ENCODE measurements around the gene CAPN5.
A peak's percentile ranks its signal among the peaks of the same experiment; 100 is the strongest.

The CAPN5 gene

DNA sequence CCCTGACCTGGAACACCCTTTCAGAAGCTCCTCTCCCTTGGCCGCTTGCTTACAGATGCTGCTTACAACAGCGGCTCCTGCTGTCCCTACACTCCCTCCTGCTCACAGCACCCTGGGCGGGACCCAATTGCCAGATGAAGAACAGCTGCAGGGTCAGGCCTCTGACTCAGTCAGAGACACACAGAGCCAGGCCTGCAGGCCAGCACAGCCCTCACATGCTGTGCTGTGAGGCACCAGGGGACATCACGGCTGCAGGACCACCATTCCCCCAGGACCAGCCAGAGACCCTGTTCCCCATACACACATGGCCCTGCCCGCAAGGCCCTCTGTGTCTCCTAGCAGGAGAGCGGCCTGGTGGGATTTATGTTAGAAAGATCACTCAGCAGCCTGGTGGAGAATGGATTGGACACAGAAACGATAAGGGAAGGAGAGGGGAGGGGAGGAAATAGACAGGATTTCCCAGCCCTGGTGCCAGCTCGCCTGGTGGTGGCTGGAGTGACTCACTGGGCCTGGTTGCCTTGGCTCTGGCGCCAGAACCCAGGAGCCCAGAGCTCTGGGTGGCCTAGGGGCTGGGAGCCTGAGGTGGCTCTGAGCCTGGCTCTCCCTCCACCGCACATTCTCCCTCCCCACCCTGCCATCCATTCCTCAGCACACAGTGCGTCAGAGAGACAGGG is 6.7 kb downstream of the CAPN5 start:
- TF ChIP-seq, protein P1, sequence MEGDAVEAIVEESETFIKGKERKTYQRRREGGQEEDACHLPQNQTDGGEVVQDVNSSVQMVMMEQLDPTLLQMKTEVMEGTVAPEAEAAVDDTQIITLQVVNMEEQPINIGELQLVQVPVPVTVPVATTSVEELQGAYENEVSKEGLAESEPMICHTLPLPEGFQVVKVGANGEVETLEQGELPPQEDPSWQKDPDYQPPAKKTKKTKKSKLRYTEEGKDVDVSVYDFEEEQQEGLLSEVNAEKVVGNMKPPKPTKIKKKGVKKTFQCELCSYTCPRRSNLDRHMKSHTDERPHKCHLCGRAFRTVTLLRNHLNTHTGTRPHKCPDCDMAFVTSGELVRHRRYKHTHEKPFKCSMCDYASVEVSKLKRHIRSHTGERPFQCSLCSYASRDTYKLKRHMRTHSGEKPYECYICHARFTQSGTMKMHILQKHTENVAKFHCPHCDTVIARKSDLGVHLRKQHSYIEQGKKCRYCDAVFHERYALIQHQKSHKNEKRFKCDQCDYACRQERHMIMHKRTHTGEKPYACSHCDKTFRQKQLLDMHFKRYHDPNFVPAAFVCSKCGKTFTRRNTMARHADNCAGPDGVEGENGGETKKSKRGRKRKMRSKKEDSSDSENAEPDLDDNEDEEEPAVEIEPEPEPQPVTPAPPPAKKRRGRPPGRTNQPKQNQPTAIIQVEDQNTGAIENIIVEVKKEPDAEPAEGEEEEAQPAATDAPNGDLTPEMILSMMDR (conservative IDR thresholded peaks at IDR 0.05; ENCODE audit: low read length) = peak; percentile 51
- TF ChIP-seq EZH2phosphoT487 (IDR thresholded peaks at IDR 0.05; ENCODE audit: borderline replicate concordance) = no peak
- H2AFZ ChIP-seq (ENCODE audit: low read length) = no peak overlapping the region
- H3K9me2 ChIP-seq (replicated peaks; ENCODE audit: low read depth, low read length) = no peaks in the 10 kb centered on the region
- no peaks in the 10 kb centered on the region for H3K36me3 ChIP-seq (ENCODE audit: insufficient read depth, low read length)
- peak overlapping the region; percentile 75 for H3K4me2 ChIP-seq (ENCODE audit: low read depth, low read length, poor library complexity, severe bottlenecking)
- H3K9ac ChIP-seq (ENCODE audit: low read depth, low read length, poor library complexity, severe bottlenecking) = peak overlapping the region; percentile 80
- H3K27me3 ChIP-seq (ENCODE audit: insufficient read depth, low read length, poor library complexity, severe bottlenecking) = no peaks in the 10 kb centered on the region
- H3K4me1 ChIP-seq (ENCODE audit: insufficient read depth, low read length, poor library complexity, severe bottlenecking) = peaks cover 75% of the 10 kb centered on the region
- no peaks in the 10 kb centered on the region for H3F3A ChIP-seq (ENCODE audit: low read depth)
- no peaks in the 10 kb centered on the region for H3K9me3 ChIP-seq (ENCODE audit: insufficient read depth, low read depth, low read length)
- no peaks in the 10 kb centered on the region for H4K20me1 ChIP-seq (ENCODE audit: insufficient read depth, low read length, poor library complexity, severe bottlenecking)
- peak overlapping the region; percentile 60 for H3K4me3 ChIP-seq (ENCODE audit: low read length, poor library complexity, severe bottlenecking)
- H3K79me2 ChIP-seq (ENCODE audit: insufficient read depth, low read length) = peaks cover 39% of the 10 kb centered on the region

- TF ChIP-seq, protein P1 (conservative IDR thresholded peaks at IDR 0.05; ENCODE audit: low read length) = no peak
- Histone ChIP-seq H3K27me3 (ENCODE audit: insufficient read depth, low read length, poor library complexity, severe bottlenecking) (no peaks in the 10 kb centered on the region), H3K4me3 (ENCODE audit: low read length, poor library complexity, severe bottlenecking) (peak overlapping the region; percentile 60), H3K36me3 (ENCODE audit: insufficient read depth, low read length) (no peaks in the 10 kb centered on the region), H3K4me1 (ENCODE audit: insufficient read depth, low read length, poor library complexity, severe bottlenecking) (peaks cover 70% of the 10 kb centered on the region), H3K9ac (ENCODE audit: low read depth, low read length, poor library complexity, severe bottlenecking) (peak overlapping the region; percentile 80), H3K4me2 (ENCODE audit: low read depth, low read length, poor library complexity, severe bottlenecking) (peak overlapping the region; percentile 75), H2AFZ (ENCODE audit: low read length) (no peak overlapping the region), H3K9me2 (replicated peaks; ENCODE audit: low read depth, low read length) (no peaks in the 10 kb centered on the region), H3F3A (ENCODE audit: low read depth) (no peaks in the 10 kb centered on the region), H3K9me3 (ENCODE audit: insufficient read depth, low read depth, low read length) (no peaks in the 10 kb centered on the region), H3K79me2 (ENCODE audit: insufficient read depth, low read length) (peaks cover 32% of the 10 kb centered on the region), H4K20me1 (ENCODE audit: insufficient read depth, low read length, poor library complexity, severe bottlenecking) (no peaks in the 10 kb centered on the region)
These were observed 7.4 kb downstream of the CAPN5 start for GRCh38 chr11:77074205-77074604.

GRCh38 chr11:77074626-77075221 is 8.0 kb downstream of the CAPN5 start:
- no peak overlapping the region for H3K4me3 ChIP-seq (ENCODE audit: low read length, poor library complexity, severe bottlenecking)
- H3K4me1 ChIP-seq (ENCODE audit: insufficient read depth, low read length, poor library complexity, severe bottlenecking) = peaks cover 71% of the 10 kb centered on the region
- no peaks in the 10 kb centered on the region for H3K27me3 ChIP-seq (ENCODE audit: insufficient read depth, low read length, poor library complexity, severe bottlenecking)
- H2AFZ ChIP-seq (ENCODE audit: low read length) = no peak overlapping the region
- H3K9ac ChIP-seq (ENCODE audit: low read depth, low read length, poor library complexity, severe bottlenecking) = peak overlapping the region; percentile 80
- H3K9me3 ChIP-seq (ENCODE audit: insufficient read depth, low read depth, low read length) = no peaks in the 10 kb centered on the region
- H3K9me2 ChIP-seq (replicated peaks; ENCODE audit: low read depth, low read length) = no peaks in the 10 kb centered on the region
- peak overlapping the region; percentile 75 for H3K4me2 ChIP-seq (ENCODE audit: low read depth, low read length, poor library complexity, severe bottlenecking)
- no peaks in the 10 kb centered on the region for H3F3A ChIP-seq (ENCODE audit: low read depth)
- no peaks in the 10 kb centered on the region for H3K36me3 ChIP-seq (ENCODE audit: insufficient read depth, low read length)
- no peak for TF ChIP-seq EZH2phosphoT487 (IDR thresholded peaks at IDR 0.05; ENCODE audit: borderline replicate concordance)
- TF ChIP-seq, protein P1 (conservative IDR thresholded peaks at IDR 0.05; ENCODE audit: low read length) = no peak
- peaks cover 36% of the 10 kb centered on the region for H3K79me2 ChIP-seq (ENCODE audit: insufficient read depth, low read length)
- no peaks in the 10 kb centered on the region for H4K20me1 ChIP-seq (ENCODE audit: insufficient read depth, low read length, poor library complexity, severe bottlenecking)
